ENCODE results near the gene DAB2IP.

DNA sequence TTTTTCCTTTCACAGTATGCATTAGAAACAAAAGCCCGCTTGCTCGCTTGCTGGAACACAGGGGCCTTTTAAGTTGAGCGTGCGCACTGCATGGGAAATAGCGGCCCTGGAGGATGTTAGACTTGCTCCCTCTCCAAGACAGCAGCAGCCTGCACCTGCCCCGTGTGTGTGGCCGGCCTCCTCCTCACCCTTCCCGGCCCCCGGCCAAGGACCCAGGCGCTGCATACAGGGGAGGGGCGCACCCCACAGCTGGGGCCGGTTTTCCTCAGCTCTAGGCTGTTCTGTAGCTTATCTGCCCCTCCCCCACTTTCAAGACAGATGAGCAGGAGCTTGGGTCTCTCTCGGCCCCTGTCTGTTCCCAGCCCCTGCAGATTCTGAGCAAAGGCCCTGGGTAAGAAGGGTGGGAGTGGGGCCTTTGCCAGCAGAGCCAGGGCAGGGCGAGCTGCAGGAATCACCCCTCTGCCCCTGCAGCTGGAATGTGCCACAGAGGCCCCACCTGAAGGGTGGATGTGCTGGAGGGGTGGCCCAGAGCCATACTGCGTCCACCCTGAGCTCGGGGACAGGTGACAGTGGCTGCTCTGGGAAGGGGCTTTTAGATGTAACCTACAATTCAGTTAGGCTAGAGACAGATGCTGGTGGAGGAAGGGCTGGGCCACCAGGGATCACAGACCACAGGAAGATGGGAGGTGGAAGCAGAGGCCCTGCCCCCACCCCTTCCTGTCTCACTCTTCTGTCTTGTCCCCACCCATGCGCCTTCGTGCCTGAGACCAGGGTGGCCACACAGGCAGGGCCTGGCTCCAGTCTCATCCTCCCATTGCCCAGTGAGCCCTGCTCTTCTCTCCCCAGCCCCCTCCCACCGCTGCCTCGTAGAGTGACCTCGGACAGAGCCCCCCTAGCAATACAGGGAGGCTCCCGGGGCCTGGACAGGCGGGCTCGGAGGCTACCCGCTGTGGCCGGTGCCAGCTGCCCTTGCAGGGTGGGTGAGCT, 132.4 kb downstream of the DAB2IP start:
- TF ChIP-seq, protein P1, sequence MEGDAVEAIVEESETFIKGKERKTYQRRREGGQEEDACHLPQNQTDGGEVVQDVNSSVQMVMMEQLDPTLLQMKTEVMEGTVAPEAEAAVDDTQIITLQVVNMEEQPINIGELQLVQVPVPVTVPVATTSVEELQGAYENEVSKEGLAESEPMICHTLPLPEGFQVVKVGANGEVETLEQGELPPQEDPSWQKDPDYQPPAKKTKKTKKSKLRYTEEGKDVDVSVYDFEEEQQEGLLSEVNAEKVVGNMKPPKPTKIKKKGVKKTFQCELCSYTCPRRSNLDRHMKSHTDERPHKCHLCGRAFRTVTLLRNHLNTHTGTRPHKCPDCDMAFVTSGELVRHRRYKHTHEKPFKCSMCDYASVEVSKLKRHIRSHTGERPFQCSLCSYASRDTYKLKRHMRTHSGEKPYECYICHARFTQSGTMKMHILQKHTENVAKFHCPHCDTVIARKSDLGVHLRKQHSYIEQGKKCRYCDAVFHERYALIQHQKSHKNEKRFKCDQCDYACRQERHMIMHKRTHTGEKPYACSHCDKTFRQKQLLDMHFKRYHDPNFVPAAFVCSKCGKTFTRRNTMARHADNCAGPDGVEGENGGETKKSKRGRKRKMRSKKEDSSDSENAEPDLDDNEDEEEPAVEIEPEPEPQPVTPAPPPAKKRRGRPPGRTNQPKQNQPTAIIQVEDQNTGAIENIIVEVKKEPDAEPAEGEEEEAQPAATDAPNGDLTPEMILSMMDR (IDR thresholded peaks at IDR 0.05; ENCODE audit: insufficient read depth, low read length, poor library complexity, severe bottlenecking): no peak
- TF ChIP-seq EZH2phosphoT487 (conservative IDR thresholded peaks at IDR 0.05; ENCODE audit: low read length): no peak
